Measurements from ENCODE around the gene PDCD10.

PDCD10 gene

DNA sequence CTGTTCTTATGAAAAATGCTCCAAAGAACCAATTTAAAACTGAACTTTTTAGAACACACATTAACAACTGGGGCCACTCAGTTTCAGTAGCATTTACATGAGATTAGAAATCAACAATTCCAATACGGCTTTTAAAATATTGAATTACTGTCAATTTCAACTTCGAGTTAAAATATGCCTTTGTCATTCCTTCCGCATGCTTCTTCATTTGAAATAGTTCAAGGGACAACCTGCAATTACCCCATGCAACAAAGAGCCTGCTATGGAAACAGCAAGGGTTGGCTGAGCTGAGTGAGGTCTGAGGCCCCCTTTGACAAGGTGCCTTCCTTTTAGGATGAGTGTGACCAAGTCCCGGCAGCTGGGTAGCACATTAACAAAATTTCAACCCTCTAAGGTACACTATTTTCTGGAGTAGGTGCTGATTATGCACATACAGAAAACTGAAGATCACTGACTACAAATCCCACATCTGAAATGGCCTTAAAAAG, 11.6 kb downstream of the PDCD10 start:
- Histone ChIP-seq H3K27me3 (ENCODE audit: insufficient read depth, poor library complexity, severe bottlenecking) (no peaks in the 10 kb centered on the region), H3K36me3 (ENCODE audit: low read depth) (peaks cover 54% of the 10 kb centered on the region), H3K27ac (ENCODE audit: poor library complexity, severe bottlenecking) (no peak overlapping the region), H3K4me1 (ENCODE audit: insufficient read depth, poor library complexity, severe bottlenecking) (peaks cover 8% of the 10 kb centered on the region), H3K4me3 (ENCODE audit: severe bottlenecking) (no peak overlapping the region), H3K9me3 (ENCODE audit: severe bottlenecking) (no peaks in the 10 kb centered on the region)
- TF ChIP-seq, protein P1, sequence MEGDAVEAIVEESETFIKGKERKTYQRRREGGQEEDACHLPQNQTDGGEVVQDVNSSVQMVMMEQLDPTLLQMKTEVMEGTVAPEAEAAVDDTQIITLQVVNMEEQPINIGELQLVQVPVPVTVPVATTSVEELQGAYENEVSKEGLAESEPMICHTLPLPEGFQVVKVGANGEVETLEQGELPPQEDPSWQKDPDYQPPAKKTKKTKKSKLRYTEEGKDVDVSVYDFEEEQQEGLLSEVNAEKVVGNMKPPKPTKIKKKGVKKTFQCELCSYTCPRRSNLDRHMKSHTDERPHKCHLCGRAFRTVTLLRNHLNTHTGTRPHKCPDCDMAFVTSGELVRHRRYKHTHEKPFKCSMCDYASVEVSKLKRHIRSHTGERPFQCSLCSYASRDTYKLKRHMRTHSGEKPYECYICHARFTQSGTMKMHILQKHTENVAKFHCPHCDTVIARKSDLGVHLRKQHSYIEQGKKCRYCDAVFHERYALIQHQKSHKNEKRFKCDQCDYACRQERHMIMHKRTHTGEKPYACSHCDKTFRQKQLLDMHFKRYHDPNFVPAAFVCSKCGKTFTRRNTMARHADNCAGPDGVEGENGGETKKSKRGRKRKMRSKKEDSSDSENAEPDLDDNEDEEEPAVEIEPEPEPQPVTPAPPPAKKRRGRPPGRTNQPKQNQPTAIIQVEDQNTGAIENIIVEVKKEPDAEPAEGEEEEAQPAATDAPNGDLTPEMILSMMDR (IDR thresholded peaks at IDR 0.05; ENCODE audit: poor library complexity, severe bottlenecking): no peak
- no peak for DNase-seq (ENCODE audit: low spot score)
- no peak for ATAC-seq (ENCODE audit: low read depth)

DNA sequence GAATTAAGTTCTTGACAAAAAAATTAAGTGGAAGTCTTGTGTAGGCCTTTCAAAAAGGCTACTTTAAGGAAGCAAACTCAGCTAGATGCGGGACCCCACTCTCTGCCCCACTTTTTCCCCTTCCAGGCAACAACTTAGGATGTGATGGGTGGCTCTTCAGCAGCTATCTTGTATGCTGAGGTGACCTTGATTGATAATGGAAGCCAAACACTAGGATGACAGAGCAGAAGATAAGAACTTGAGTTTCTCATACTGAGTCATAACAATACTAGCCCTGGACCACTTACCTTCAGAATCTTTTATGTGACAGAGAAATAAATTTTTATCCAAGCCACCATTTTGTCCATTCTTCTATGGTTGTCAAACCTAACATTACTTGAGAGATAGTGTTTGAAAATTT, 16.1 kb downstream of the PDCD10 start:
- H3K4me1 ChIP-seq (ENCODE audit: insufficient read depth, poor library complexity, severe bottlenecking): no peaks in the 10 kb centered on the region
- H3K4me3 ChIP-seq (ENCODE audit: severe bottlenecking): no peak overlapping the region
- no peak overlapping the region for H3K27ac ChIP-seq (ENCODE audit: poor library complexity, severe bottlenecking)
- H3K36me3 ChIP-seq (ENCODE audit: low read depth): peaks cover 64% of the 10 kb centered on the region
- DNase-seq (ENCODE audit: low spot score): no peak
- H3K9me3 ChIP-seq (ENCODE audit: severe bottlenecking): no peaks in the 10 kb centered on the region
- no peak for ATAC-seq (ENCODE audit: low read depth)
- H3K27me3 ChIP-seq (ENCODE audit: insufficient read depth, poor library complexity, severe bottlenecking): no peaks in the 10 kb centered on the region
- TF ChIP-seq, protein P1 (IDR thresholded peaks at IDR 0.05; ENCODE audit: poor library complexity, severe bottlenecking): no peak

DNA sequence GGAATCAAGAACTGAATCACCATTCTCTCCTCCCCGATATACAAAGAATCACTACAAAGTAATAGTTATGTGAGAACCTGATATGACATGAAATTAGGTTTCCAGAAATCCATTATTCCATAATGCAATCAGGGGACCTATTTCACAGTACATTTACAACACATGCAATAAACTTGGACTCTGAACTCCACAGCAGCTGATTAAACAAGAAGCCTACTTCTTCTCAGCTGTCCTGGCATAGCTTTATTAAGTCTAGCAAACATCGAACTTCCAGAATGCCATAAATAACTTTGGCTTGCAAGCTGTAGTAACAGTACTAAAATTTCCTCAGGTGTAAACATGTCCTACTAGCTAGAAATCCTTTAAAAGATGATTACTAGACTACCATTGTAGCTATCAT, 17.8 kb downstream of the PDCD10 start:
- Histone ChIP-seq H3K9me3 (ENCODE audit: severe bottlenecking) (no peaks in the 10 kb centered on the region), H3K4me1 (ENCODE audit: insufficient read depth, poor library complexity, severe bottlenecking) (no peaks in the 10 kb centered on the region), H3K27ac (ENCODE audit: poor library complexity, severe bottlenecking) (no peak overlapping the region), H3K4me3 (ENCODE audit: severe bottlenecking) (no peak overlapping the region), H3K27me3 (ENCODE audit: insufficient read depth, poor library complexity, severe bottlenecking) (no peaks in the 10 kb centered on the region), H3K36me3 (ENCODE audit: low read depth) (peaks cover 76% of the 10 kb centered on the region)
- TF ChIP-seq, protein P1 (IDR thresholded peaks at IDR 0.05; ENCODE audit: poor library complexity, severe bottlenecking): no peak
- DNase-seq (ENCODE audit: low spot score): no peak
- ATAC-seq (ENCODE audit: low read depth): no peak

DNA sequence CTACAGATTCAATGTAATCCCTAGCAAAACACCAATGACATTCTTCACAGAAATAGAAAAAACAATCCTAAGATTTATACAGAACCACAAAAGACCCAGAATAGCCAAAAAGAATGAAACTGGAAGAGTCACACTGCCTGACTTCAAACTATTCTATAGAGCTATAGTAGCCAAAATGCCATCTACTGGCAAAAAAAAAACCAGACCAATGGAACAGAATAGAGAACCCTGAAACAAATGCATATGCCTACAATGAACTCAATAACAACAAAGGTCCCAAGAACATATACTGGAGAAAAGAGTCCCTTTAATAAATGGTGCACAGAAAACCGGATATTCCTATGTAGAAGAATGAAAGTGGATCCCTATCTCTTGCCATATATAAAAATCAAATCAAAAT, 19.8 kb downstream of the PDCD10 start:
- no peaks in the 10 kb centered on the region for H3K4me1 ChIP-seq (ENCODE audit: insufficient read depth, poor library complexity, severe bottlenecking)
- no peak for ATAC-seq (ENCODE audit: low read depth)
- no peaks in the 10 kb centered on the region for H3K9me3 ChIP-seq (ENCODE audit: severe bottlenecking)
- no peak for DNase-seq (ENCODE audit: low spot score)
- H3K27me3 ChIP-seq (ENCODE audit: insufficient read depth, poor library complexity, severe bottlenecking): no peaks in the 10 kb centered on the region
- H3K36me3 ChIP-seq (ENCODE audit: low read depth): peaks cover 77% of the 10 kb centered on the region
- TF ChIP-seq, protein P1 (IDR thresholded peaks at IDR 0.05; ENCODE audit: poor library complexity, severe bottlenecking): no peak
- H3K4me3 ChIP-seq (ENCODE audit: severe bottlenecking): no peak overlapping the region
- H3K27ac ChIP-seq (ENCODE audit: poor library complexity, severe bottlenecking): no peak overlapping the region

DNA sequence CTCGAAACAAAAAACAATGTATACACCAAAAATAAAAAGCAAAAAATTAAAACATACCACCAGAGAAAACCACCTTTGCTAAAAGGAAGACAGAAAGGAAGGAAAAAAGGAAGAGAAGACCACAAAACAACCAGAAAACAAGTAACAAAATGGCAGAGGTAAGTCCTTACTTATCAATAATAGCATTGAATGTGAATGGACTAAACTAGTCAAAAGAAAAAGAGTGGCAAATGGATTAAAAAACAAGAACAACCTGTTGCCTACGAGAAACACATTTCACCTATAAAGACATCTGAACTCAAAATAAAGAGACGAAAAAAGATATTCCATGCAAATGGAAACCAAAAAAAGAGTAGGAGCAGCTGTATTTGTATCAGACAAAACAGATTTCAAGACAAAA, 22.2 kb downstream of the PDCD10 start:
- TF ChIP-seq, protein P1 (IDR thresholded peaks at IDR 0.05; ENCODE audit: poor library complexity, severe bottlenecking): no peak
- H3K36me3 ChIP-seq (ENCODE audit: low read depth): peaks cover 70% of the 10 kb centered on the region
- H3K27me3 ChIP-seq (ENCODE audit: insufficient read depth, poor library complexity, severe bottlenecking): no peaks in the 10 kb centered on the region
- DNase-seq (ENCODE audit: low spot score) (no peak), ATAC-seq (ENCODE audit: low read depth) (no peak)
- H3K9me3 ChIP-seq (ENCODE audit: severe bottlenecking): no peaks in the 10 kb centered on the region
- H3K27ac ChIP-seq (ENCODE audit: poor library complexity, severe bottlenecking): no peak overlapping the region
- no peaks in the 10 kb centered on the region for H3K4me1 ChIP-seq (ENCODE audit: insufficient read depth, poor library complexity, severe bottlenecking)
- H3K4me3 ChIP-seq (ENCODE audit: severe bottlenecking): no peak overlapping the region

All from RWPE2 (cell line).